Suprapubic skin (tissue), 4 donors: ENCODE results near the gene PIK3IP1. TPM values are rescaled to one million over a fixed set of nuclear protein-coding genes. Genes with fewer than 3 reads are reported as not detected.
A peak's percentile ranks its signal among the peaks of the same experiment; 100 is the strongest.

Experiments used
- DNase-seq, 2 donors: peaks; one replicate each; pipeline ENCODE4 v3.0.0-alpha.2; 2019; ENCODE audit warnings: low spot score in 2 of 2
- H3K27ac ChIP-seq: fragments of 200-600 bp; sonication (generic); one replicate; pipeline ENCODE4 v1.5.1; 2019
- H3K27me3 ChIP-seq: fragments of 200-600 bp; sonication (generic); one replicate; pipeline ENCODE4 v1.5.1; 2019
- H3K36me3 ChIP-seq: fragments of 200-600 bp; sonication (generic); one replicate; pipeline ENCODE4 v1.5.1; 2019
- H3K4me1 ChIP-seq: fragments of 200-600 bp; sonication (generic); one replicate; pipeline ENCODE4 v1.5.1; 2019
- H3K4me3 ChIP-seq: fragments of 200-600 bp; sonication (generic); one replicate; pipeline ENCODE4 v1.5.1; 2019; ENCODE audit warnings: mild to moderate bottlenecking
- H3K9me3 ChIP-seq: fragments of 200-600 bp; sonication (generic); one replicate; pipeline ENCODE4 v1.5.1; 2019
- CTCF ChIP-seq, 2 donors: fragments of 200-600 bp in 1 of 2; fragments of 450-650 bp in 1 of 2; sonication (generic) in 1 of 2; IDR thresholded peaks; one replicate each; pipeline ENCODE4 v1.5.1; 2016 to 2019; ENCODE audit warnings: antibody characterized with exemption in 2 of 2, mild to moderate bottlenecking in 1 of 2, moderate library complexity in 1 of 2
- EP300 ChIP-seq: sonication (generic); formaldehyde crosslinking; IDR thresholded peaks from one replicate; pipeline ENCODE4 v1.6.1; 2017; ENCODE audit warnings: antibody characterized with exemption
- POLR2A ChIP-seq, 2 donors: fragments of 450-650 bp; IDR thresholded peaks; one replicate each; pipeline ENCODE4 v1.6.1; 2017; ENCODE audit warnings: antibody characterized with exemption in 2 of 2, mild to moderate bottlenecking in 2 of 2, moderate library complexity in 2 of 2
- POLR2AphosphoS5 ChIP-seq, 3 donors: sonication (generic); formaldehyde crosslinking; IDR thresholded peaks; one replicate each; pipeline ENCODE4 v1.6.1; 2017; ENCODE audit warnings: antibody characterized with exemption in 3 of 3
- WGBS: methylation state at CpG from one replicate; pipeline ENCODE4 v1.1.5; 2018; 5-methylcytosine and 5-hydroxymethylcytosine counted together
- total RNA-seq, 4 donors: library from RNA; depleted of rRNA; stranded (reverse); fragments of >200 nt; gene quantifications; one replicate each; pipeline ENCODE4 v1.1.0, GENCODE V29; 2016

PIK3IP1 gene
- total RNA-seq, 4 donors from 2014 or later, result 40.7 to 126 (median 64.4) TPM

GRCh38 chr22:31288496-31289240, 3.6 kb downstream of the PIK3IP1 start:
- peaks cover 54% of the 10 kb centered on the region for H3K4me1 ChIP-seq
- WGBS, result 60% methylated on average over 5 of the region's 5 CpGs
- H3K36me3 ChIP-seq, result peaks cover 56% of the 10 kb centered on the region
- peak overlapping the region; percentile 95 for H3K27ac ChIP-seq
- TF ChIP-seq POLR2A (IDR thresholded peaks at IDR 0.05), result no peak
- no peak for TF ChIP-seq CTCF (IDR thresholded peaks at IDR 0.05)
- TF ChIP-seq EP300, result no peak
- no peak for TF ChIP-seq POLR2AphosphoS5 (IDR thresholded peaks at IDR 0.05)
- no peaks in the 10 kb centered on the region for H3K9me3 ChIP-seq
- H3K27me3 ChIP-seq, result no peaks in the 10 kb centered on the region
- H3K4me3 ChIP-seq, result peak overlapping the region; percentile 62
- no peak for DNase-seq

DNA sequence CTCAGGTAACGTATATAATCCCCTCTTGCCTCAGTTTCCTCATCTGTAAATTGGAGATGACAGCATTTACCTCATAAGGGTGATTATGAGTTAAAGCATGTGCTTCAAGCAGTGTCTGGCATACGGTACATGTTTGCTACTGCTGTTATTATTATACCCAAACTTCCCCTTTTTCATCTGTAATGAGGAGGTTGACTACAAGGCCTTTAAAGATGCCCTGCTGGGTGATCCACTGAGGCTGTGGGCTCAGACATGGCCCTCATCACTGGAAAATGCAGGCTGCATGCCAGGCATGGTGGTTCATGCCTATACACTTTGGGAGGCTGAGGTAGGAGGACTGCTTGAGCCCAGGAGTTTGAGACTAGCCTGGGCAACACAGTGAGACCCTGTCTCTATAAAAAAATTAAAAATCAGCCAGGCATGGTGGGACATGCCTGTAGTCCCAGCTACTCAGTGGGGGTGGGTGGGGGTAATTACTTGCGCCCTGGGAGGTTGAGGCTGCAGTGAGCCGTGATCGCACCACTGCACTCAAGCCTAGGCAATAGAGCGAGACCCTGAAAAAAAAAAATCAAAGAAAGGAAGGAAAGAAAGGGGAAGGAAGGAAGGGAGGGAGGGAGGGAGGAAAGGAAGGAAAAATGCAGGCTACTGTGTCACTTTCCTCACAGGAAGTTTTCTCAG, 4.3 kb downstream of the PIK3IP1 start:
- DNase-seq, result no peak
- Histone ChIP-seq H3K36me3 (peaks cover 61% of the 10 kb centered on the region), H3K9me3 (no peaks in the 10 kb centered on the region), H3K27me3 (no peaks in the 10 kb centered on the region), H3K27ac (peak overlapping the region; percentile 95), H3K4me3 (no peak overlapping the region), H3K4me1 (peaks cover 48% of the 10 kb centered on the region)
- 89% methylated on average over 6 of the region's 6 CpGs for WGBS
- TF ChIP-seq POLR2A (IDR thresholded peaks at IDR 0.05), result no peak
- TF ChIP-seq POLR2AphosphoS5 (IDR thresholded peaks at IDR 0.05), result no peak
- no peak for TF ChIP-seq EP300
- TF ChIP-seq CTCF (IDR thresholded peaks at IDR 0.05), result no peak

DNA sequence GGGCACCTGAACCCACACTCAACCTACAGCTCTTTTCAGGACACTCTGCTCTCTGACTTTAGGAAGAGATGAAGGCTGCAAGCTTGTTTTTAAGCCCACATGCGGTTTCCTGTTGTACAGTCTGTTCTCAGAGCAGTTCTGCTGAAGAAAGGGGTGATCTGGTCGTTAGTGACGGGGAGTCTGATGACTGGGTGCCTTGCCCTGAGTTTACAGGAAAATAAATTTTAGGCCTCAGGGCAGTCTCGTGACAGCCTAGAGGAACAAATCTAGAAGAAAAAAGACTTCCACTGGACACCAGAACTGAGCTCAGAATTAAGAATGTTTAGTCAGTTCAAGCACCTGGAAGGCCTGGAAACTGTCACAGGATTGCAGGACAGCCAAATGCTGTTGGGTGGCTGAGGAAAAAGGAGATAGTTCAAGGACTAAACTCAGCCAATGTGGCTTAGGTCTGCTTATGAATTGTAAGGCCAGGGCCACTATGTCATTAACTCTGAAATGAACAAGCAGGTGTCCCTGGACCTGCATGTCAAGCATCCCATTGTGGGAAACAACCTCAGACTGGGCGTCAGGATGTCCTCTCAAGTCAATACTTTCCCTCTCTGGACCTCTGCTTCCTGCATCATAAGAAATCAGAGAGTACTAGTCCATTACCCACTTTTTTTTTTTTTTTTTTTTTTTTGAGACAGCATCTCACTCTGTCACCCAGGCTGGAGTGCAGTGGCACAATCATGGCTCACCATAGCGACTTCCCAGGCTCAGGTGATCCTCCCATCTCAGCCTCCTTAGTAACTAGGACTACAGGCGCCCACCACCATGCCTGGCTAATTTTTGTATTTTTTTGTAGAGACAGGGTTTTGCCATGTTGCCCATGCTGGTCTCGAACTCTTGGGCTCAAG, 5.7 kb downstream of the PIK3IP1 start:
- peaks cover 45% of the 10 kb centered on the region for H3K4me1 ChIP-seq
- H3K27me3 ChIP-seq, result no peaks in the 10 kb centered on the region
- no peak for DNase-seq
- H3K36me3 ChIP-seq, result peaks cover 74% of the 10 kb centered on the region
- no peaks in the 10 kb centered on the region for H3K9me3 ChIP-seq
- no peak overlapping the region for H3K4me3 ChIP-seq
- H3K27ac ChIP-seq, result peak overlapping the region; percentile 34
- 71% methylated on average over 8 of the region's 8 CpGs for WGBS
- TF ChIP-seq POLR2AphosphoS5 (IDR thresholded peaks at IDR 0.05) (no peak), EP300 (no peak), CTCF (IDR thresholded peaks at IDR 0.05) (no peak), POLR2A (IDR thresholded peaks at IDR 0.05) (no peak)

GRCh38 chr22:31284281-31285155, 7.8 kb downstream of the PIK3IP1 start:
- Histone ChIP-seq H3K36me3 (peaks cover 95% of the 10 kb centered on the region), H3K4me3 (no peak overlapping the region), H3K4me1 (peaks cover 52% of the 10 kb centered on the region), H3K27me3 (no peaks in the 10 kb centered on the region), H3K9me3 (no peaks in the 10 kb centered on the region), H3K27ac (peak overlapping the region; percentile 67)
- no peak for DNase-seq
- TF ChIP-seq CTCF (IDR thresholded peaks at IDR 0.05) (no peak), POLR2A (IDR thresholded peaks at IDR 0.05) (no peak), EP300 (no peak), POLR2AphosphoS5 (IDR thresholded peaks at IDR 0.05) (no peak)
- 33% methylated on average over 2 of the region's 3 CpGs for WGBS
